Panc1 (cell line): ENCODE data around the gene DGCR6.

Experiments used
- CTCF ChIP-seq: fragments of 450-650 bp; IDR thresholded peaks from 2 replicates; pipeline ENCODE4 v1.5.1; 2017; ENCODE audit warnings: mild to moderate bottlenecking
- POLR2AphosphoS5 ChIP-seq: IDR thresholded peaks from 2 replicates; pipeline ENCODE4 v1.6.1; 2012; ENCODE audit warnings: mild to moderate bottlenecking, low read depth, low read length, moderate library complexity
- REST ChIP-seq, 2 experiments: IDR thresholded peaks; 2 replicates each; pipeline ENCODE4 v1.6.1; 2011 to 2012; ENCODE audit warnings: low read depth in 2 of 2, control low read depth in 1 of 2, low read length in 1 of 2, mild to moderate bottlenecking in 1 of 2, moderate library complexity in 1 of 2; ENCODE audit not compliant: insufficient read depth in 1 of 2
- TCF7L2 ChIP-seq: IDR thresholded peaks from 2 replicates; pipeline ENCODE4 v1.6.1; 2011; ENCODE audit warnings: mild to moderate bottlenecking, low read depth, low read length, inconsistent platforms

- no peak for TF ChIP-seq CTCF
- no peak for TF ChIP-seq POLR2AphosphoS5
- TF ChIP-seq REST (IDR thresholded peaks at IDR 0.05; ENCODE audit: insufficient read depth in 1 of 2, low read depth in 2 of 2, low read length in 1 of 2) = no peak
- no peak for TF ChIP-seq TCF7L2
Measured at GRCh38 chr22:18935889-18936529, 29.9 kb downstream of the DGCR6 start, which contains the start of gene PRODH.
